Effector memory CD8-positive, alpha-beta T cell (primary cell): Measurements from ENCODE around the gene KRT71.

Experiments used
- ATAC-seq: fragments of 150-1000 bp; cut with Tn5 transposase; replicated peaks from 2 replicates; pipeline ENCODE4 v1.10.0; 2021; ENCODE audit warnings: mild to moderate bottlenecking, moderate library complexity
- DNase-seq, 3 experiments: peaks; one replicate each; pipeline ENCODE4 v3.0.0; 2021
- H3K27ac Mint-ChIP-seq, 2 donors: one replicate each; pipeline ENCODE4 v1.8.0; 2022; ENCODE audit warnings: mild to moderate bottlenecking in 2 of 2, mixed read lengths in 2 of 2, moderate library complexity in 2 of 2
- H3K27me3 Mint-ChIP-seq, 2 donors: one replicate each; pipeline ENCODE4 v1.8.0; 2022; ENCODE audit warnings: mixed read lengths in 2 of 2
- H3K36me3 Mint-ChIP-seq: one replicate; pipeline ENCODE4 v1.8.0; 2022; ENCODE audit warnings: mild to moderate bottlenecking, moderate library complexity, mixed read lengths; ENCODE audit not compliant: insufficient read depth
- H3K4me1 Mint-ChIP-seq, 2 donors: one replicate each; pipeline ENCODE4 v1.8.0; 2022; ENCODE audit warnings: low read depth in 2 of 2, mixed read lengths in 2 of 2
- H3K4me3 Mint-ChIP-seq, 2 donors: one replicate each; pipeline ENCODE4 v1.8.0; 2022; ENCODE audit warnings: mild to moderate bottlenecking in 2 of 2, mixed read lengths in 2 of 2, moderate library complexity in 2 of 2
- H3K9me3 Mint-ChIP-seq, 2 donors: one replicate each; pipeline ENCODE4 v1.8.0; 2022; ENCODE audit warnings: mixed read lengths in 2 of 2

The KRT71 gene

DNA sequence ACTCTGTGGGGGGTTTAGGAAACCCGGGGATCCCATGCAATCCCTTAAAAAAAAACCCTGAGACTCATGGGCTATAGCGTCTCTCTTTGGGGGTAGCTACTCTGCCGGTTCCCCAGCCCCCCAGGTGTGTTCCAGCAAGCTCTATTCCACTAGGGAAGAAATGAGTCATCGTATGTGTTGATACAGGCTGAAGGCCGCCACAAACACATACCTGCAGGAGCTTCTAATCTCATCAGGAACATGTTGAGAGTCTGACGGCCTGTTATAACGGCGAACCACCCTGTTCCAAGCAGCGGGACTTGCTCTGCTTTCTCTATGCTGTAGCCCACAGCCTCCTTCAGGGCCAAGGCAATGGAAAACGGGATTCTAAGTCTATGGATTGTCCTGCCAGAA is 31.8 kb downstream of the KRT71 start:
- no peak for DNase-seq
- Mint-ChIP-seq H3K9me3 (no peaks in the 10 kb centered on the region), H3K27ac (peak overlapping the region in 1 of 2 donors; percentile 20), H3K4me1 (peaks cover 4 to 8% of the 10 kb centered on the region in 2 donors), H3K4me3 (no peak overlapping the region), H3K36me3 (no peaks in the 10 kb centered on the region), H3K27me3 (peaks cover 12 to 27% of the 10 kb centered on the region in 2 donors)
- no peak for ATAC-seq

- ATAC-seq: no peak
- H3K27ac Mint-ChIP-seq: no peak within 1 kb of the TSS
- no peak within 1 kb of the TSS for H3K4me3 Mint-ChIP-seq
- peaks cover 12 to 38% of the 10 kb centered on the region in 2 donors for H3K27me3 Mint-ChIP-seq
- no peak for DNase-seq
- peaks cover 2 to 8% of the 10 kb centered on the region in 2 donors for H3K4me1 Mint-ChIP-seq
- H3K36me3 Mint-ChIP-seq: no peaks in the 10 kb centered on the region
- H3K9me3 Mint-ChIP-seq: no peaks in the 10 kb centered on the region
Measured at GRCh38 chr12:52519826-52520662, 32.9 kb downstream of the KRT71 start, which contains the start of gene KRT5. KRT5 (minus strand) TSS chr12:52520394; CDS start chr12:52520296, 98 bp downstream.

DNA sequence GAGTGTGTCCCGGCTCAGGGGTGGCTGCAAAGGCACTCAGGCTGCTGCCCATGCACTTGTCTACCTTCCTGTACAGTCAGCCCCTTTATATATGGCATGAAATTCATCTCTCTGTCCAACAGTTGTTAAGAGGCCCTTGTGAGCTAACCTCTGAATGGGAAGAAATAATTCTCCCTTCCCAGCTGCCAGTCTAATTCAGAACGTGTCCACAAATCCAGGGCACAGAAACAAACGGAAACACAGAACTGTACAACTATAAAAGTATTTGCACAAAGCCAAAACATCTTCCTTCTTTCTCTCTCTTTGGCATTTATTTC is 33.6 kb downstream of the KRT71 start:
- DNase-seq (no peak), ATAC-seq (no peak)
- no peaks in the 10 kb centered on the region for H3K36me3 Mint-ChIP-seq
- H3K9me3 Mint-ChIP-seq: no peaks in the 10 kb centered on the region
- peaks cover 12 to 45% of the 10 kb centered on the region in 2 donors for H3K27me3 Mint-ChIP-seq
- peaks cover 2 to 8% of the 10 kb centered on the region in 2 donors for H3K4me1 Mint-ChIP-seq
- H3K4me3 Mint-ChIP-seq: no peak overlapping the region
- no peak overlapping the region for H3K27ac Mint-ChIP-seq

DNA sequence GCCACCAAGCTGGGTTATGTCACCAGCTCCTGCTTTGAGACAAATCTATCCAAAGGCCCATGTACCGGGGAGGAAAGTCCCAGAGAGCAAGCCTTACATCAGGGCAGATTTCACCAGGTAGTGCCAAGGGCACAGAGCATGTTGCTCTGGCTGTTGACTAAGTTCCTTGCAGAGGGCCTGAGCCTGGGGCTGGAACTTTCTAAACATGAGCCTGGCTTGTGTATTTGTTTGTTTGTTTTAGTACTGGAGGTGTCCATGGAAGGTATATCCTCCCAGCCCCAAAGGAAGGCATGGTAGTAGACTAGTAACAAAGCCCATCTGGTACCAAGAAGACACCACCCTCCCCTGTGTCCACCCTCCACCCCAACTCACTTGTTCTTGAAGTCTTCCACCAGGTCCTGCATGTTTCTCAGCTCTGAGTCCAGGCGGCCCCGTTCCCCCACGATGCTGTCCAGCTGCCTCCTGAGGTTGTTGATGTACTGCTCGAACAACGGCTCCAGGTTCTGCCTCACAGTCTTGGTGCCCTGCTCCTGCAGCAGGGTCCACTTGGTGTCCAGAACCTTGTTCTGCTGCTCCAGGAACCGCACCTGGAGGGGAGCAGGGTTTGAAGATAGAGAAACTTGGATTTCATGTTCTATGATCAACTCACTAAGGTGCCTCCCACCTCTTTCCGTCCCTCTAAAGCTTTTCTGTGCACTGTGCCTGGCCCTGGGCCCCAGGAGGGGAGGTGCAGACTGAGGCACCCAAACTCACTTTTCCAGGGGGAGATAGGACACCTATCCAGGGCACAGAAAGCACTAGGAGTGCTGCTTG is 34.2 kb downstream of the KRT71 start:
- DNase-seq: no peak
- Mint-ChIP-seq H3K4me3 (no peak overlapping the region), H3K4me1 (peaks cover 2 to 8% of the 10 kb centered on the region in 2 donors), H3K27me3 (peaks cover 12 to 48% of the 10 kb centered on the region in 2 donors), H3K27ac (peak overlapping the region in 1 of 2 donors; percentile 22), H3K36me3 (no peaks in the 10 kb centered on the region), H3K9me3 (no peaks in the 10 kb centered on the region)
- ATAC-seq: no peak

GRCh38 chr12:52517888-52518287 is 35.1 kb downstream of the KRT71 start:
- Mint-ChIP-seq H3K4me1 (peaks cover 2 to 8% of the 10 kb centered on the region in 2 donors), H3K27me3 (peaks cover 12 to 44% of the 10 kb centered on the region in 2 donors), H3K27ac (no peak overlapping the region), H3K4me3 (no peak overlapping the region), H3K36me3 (no peaks in the 10 kb centered on the region), H3K9me3 (no peaks in the 10 kb centered on the region)
- DNase-seq (no peak), ATAC-seq (no peak)

- Mint-ChIP-seq H3K4me1 (peaks cover 2 to 8% of the 10 kb centered on the region in 2 donors), H3K36me3 (no peaks in the 10 kb centered on the region), H3K9me3 (no peaks in the 10 kb centered on the region), H3K27ac (no peak overlapping the region), H3K4me3 (no peak overlapping the region), H3K27me3 (peaks cover 9 to 43% of the 10 kb centered on the region in 2 donors)
- ATAC-seq (no peak), DNase-seq (no peak)
Measured at GRCh38 chr12:52517005-52517835, 35.7 kb downstream of the KRT71 start.

DNA sequence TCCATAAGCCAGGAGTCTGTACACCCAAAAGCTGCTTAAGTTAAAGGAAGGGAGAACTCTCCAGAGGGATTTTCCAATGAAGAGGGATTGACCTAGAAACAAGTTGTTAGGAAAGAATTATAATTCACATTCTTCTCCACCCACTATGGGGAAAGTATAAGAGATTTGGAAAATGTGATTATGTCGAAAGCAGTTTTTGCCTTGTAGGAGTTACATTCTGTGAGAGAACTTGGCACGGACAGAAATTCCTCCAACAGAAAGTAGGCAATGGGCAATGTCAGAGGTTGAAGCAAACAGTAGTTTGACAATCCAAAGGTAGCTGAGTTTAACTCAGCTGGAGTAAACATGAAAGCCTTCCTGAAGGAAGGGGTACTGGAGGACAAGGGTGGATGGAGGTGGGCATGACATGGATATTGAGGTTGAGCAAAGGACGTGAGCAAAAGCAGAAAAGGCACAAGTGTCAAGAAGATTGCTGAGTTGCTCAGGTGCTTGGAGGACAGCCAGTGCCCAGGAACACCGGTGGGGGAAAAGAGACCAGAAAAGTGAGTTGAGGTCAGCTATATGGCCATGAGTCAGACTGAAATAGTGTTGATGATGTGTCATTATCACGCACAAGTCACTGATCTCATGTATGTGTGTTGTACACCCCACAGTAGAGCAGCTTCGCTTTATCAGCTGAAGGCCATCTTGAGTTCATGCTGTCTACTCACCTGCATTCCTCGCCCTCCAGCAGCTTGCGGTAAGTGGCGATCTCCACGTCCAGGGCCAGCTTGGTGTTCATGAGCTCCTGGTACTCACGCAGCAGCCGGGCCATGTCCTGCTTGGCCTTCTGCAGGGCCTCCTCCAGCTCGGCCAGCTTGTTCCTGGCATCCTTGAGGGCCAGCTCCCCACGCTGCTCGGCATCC is 36.8 kb downstream of the KRT71 start:
- H3K27ac Mint-ChIP-seq: no peak overlapping the region
- H3K27me3 Mint-ChIP-seq: peaks cover 0 to 42% of the 10 kb centered on the region in 2 donors
- H3K36me3 Mint-ChIP-seq: no peaks in the 10 kb centered on the region
- H3K4me1 Mint-ChIP-seq: peaks cover 0 to 1% of the 10 kb centered on the region in 2 donors
- ATAC-seq: no peak
- H3K9me3 Mint-ChIP-seq: no peaks in the 10 kb centered on the region
- no peak for DNase-seq
- H3K4me3 Mint-ChIP-seq: no peak overlapping the region

DNA sequence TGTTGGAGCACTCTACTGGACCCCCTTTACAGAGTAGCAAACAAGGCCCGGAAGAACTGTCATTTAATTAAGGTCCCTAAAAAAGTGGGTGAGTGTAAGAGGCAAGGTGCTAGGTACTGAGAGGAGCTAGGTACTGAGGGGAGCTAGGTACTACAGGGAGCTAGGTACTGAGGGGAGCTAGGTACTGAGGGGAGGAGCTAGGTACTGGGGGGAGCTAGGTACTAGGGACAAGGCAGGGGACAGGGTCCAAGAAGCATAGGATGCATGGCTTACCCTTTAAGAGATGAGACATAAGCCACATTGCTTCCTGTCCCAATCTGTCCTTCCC is 37.7 kb downstream of the KRT71 start:
- ATAC-seq (no peak), DNase-seq (no peak)
- no peak overlapping the region for H3K4me3 Mint-ChIP-seq
- peaks cover 0 to 45% of the 10 kb centered on the region in 2 donors for H3K27me3 Mint-ChIP-seq
- H3K4me1 Mint-ChIP-seq: no peaks in the 10 kb centered on the region
- H3K36me3 Mint-ChIP-seq: no peaks in the 10 kb centered on the region
- no peaks in the 10 kb centered on the region for H3K9me3 Mint-ChIP-seq
- H3K27ac Mint-ChIP-seq: no peak overlapping the region

DNA sequence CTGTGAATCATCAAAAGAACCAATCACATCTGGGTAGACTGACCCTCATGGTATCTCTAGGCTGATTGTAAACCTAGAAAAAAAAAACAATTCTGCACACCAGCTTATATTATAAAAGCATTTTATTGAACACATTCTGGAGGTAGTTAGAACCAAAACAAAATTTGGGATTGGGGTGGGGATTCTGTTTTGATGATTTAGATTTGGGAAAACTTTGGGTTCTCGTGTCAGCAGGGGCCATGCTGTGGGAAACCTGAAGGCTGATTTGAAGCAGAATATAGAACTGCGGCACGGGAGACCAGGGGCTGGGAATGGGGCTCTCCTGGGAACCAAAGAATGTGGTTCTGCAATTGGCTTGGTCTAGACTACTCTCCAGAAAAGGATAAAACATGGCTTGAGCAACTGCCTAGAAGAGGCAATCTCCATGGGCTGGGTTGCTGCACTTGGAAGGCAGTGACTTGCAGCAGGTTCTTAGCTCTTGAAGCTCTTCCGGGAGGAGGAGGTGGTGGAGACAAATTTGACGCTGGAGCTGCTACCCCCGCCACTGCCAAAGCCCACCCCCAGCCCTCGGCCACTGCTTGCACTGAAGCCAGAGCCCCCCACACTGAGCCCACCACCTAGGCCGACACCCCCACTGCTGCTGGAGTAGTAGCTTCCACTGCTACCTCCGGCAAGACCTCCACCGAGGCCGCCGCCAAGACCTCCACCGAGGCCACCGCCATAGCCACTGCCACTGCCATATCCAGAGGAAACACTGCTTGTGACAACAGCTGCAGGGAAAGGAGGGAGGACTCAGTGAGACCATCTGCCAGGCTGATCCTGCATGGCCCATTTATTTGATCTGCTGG is 38.2 kb downstream of the KRT71 start:
- Mint-ChIP-seq H3K4me3 (no peak overlapping the region), H3K4me1 (no peaks in the 10 kb centered on the region), H3K27ac (no peak overlapping the region), H3K9me3 (no peaks in the 10 kb centered on the region), H3K27me3 (peaks cover 0 to 51% of the 10 kb centered on the region in 2 donors), H3K36me3 (no peaks in the 10 kb centered on the region)
- no peak for ATAC-seq
- no peak for DNase-seq

GRCh38 chr12:52513736-52514135 is 39.2 kb downstream of the KRT71 start:
- DNase-seq: no peak
- no peak for ATAC-seq
- no peak overlapping the region for H3K27ac Mint-ChIP-seq
- H3K27me3 Mint-ChIP-seq: peaks cover 0 to 55% of the 10 kb centered on the region in 2 donors
- H3K4me1 Mint-ChIP-seq: no peaks in the 10 kb centered on the region
- no peak overlapping the region for H3K4me3 Mint-ChIP-seq
- H3K9me3 Mint-ChIP-seq: no peaks in the 10 kb centered on the region
- H3K36me3 Mint-ChIP-seq: no peaks in the 10 kb centered on the region

- Mint-ChIP-seq H3K27me3 (peaks cover 19 to 60% of the 10 kb centered on the region in 2 donors), H3K4me3 (no peak overlapping the region), H3K4me1 (peaks cover 3 to 8% of the 10 kb centered on the region in 2 donors), H3K9me3 (no peaks in the 10 kb centered on the region), H3K36me3 (no peaks in the 10 kb centered on the region), H3K27ac (peak overlapping the region in 1 of 2 donors; percentile 48)
- ATAC-seq (no peak), DNase-seq (no peak)
Measured at GRCh38 chr12:52508211-52508610, 44.7 kb downstream of the KRT71 start.
